NCI-H510A treated with DMSO at 0.1 percent for 48 hours (cell line): Measurements from ENCODE around the gene BEND3.
"Not testable (repeated sequence)": the region's sequence is repeated elsewhere in the genome, so short reads cannot be mapped to it uniquely, and the experiment has no call there.

Source experiments
- DNase-seq: peaks from one replicate; lab custom pipeline; 2025; lab: John Stamatoyannopoulos, UW

The BEND3 gene

DNA sequence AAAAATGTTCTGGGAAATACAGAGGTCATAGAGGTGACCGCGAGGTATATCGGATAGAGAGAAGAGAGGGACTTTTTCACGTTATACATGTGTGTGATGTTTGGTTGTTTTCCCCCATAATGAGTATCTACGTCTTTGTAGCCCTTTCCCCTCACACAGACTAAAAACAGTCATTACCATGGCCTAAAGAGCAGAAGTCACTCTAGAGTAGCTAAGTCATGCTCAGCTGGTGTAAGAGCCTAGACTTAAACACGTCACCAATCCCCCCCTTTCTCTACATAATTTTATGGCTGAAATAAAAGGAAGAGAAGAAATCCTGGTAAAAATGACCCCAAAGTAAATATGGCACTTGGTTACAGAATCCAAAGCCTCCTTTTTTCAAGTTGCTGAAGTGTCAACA is 6.0 kb upstream of the BEND3 start:
- DNase-seq: no peak

DNA sequence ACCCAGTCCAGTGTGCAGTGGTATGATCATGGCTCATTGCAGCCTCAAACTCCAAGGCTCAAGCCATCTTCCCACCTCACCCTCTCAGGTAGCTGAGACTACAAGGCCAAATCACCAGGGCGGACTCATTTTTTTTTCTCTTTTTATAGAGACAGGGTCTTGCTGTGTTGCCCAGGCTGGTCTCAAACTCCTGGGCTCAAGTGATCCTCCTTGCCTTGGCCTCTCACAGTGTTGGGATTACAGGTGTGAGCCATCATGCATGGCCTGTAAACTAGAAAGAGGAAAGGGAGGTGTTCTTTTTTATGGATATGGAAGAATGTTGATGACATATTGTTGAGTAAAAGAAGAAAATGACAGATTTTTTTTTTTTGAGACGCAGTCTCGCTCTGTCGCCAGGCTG is 5.1 kb upstream of the BEND3 start:
- no peak for DNase-seq

DNA sequence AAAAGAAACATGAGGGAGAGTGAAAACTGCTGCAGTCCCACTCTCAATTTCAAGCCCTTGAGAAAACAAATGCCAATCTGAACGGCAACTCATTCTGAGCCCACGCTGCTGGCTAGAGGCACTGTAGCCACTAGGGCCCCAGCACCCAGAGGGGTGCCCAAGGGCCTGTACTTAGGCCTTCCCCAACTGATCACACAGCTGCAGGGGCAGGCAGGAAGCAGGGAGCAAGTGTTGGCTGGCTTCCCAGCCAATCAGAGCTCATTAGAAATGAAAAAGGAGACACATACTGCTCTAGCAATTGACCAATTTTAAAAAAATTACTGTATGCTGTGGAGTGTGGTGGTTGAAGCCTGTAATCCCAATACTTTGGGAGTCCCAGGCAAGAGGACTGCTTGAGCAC is 3.7 kb upstream of the BEND3 start:
- peak; percentile 19 for DNase-seq

DNA sequence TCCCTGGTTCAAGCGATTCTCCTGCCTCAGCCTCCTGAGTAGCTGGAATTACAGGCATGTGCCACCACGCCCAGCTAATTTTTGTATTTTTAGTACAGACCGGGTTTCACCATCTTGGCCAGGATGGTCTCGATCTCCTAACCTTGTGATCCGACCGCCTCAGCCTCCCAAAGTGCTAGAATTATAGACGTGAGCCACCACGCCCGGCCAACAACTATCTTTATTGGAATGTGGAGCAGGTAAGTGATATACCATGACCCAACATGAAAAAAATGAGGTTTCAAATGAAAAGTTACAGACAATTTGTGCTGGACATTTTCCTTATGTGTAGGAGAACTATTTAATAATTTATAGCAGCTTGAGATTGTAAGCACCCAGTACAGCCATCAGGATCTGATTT is 3.2 kb upstream of the BEND3 start:
- not testable (repeated sequence) for DNase-seq

DNA sequence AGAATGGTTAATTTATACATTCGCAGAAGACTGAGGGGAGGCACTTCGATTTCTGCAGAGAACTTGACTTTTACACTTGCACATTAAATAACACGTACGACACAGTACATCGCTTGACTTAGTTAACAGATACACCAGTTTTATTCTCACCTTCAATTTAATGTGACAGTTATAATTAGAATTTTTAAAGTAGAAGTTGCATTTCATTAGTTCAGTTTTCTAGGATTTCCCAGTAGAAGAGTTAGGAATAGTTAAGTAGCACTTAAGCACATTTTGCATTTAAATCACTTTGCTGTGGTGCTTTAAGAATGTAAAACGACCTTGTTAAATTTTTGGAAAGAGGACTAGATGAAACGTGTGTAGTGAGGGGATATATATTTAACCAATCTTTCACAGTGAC is 1.6 kb upstream of the BEND3 start:
- no peak for DNase-seq

DNA sequence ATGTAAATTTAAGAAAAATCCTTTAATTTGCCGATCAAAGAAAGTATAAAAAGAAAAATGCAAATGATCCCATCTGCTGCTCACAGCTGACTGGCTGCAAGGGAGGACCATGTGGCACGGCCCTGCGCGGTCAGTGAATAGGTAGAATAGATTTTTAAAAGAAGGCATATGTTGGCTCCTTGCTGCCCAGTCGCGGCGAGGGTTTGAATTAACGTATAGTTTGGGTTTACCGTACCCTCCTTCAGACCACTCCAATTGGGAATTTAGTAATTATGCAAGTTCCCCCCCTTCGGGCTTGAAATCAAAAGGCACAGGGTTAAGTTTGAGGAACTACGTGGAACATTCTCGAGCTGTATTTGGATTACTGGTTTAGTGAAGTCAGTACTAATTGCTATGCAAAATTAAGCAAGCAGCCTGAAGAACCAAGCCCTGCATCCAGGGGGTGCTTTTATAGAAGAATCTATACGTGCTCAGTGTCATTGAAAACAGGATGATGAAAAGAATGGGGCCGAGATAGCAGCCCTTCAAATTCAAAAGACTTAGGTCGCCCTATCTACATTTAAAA is 1.1 kb upstream of the BEND3 start:
- peak; percentile 72 for DNase-seq

DNA sequence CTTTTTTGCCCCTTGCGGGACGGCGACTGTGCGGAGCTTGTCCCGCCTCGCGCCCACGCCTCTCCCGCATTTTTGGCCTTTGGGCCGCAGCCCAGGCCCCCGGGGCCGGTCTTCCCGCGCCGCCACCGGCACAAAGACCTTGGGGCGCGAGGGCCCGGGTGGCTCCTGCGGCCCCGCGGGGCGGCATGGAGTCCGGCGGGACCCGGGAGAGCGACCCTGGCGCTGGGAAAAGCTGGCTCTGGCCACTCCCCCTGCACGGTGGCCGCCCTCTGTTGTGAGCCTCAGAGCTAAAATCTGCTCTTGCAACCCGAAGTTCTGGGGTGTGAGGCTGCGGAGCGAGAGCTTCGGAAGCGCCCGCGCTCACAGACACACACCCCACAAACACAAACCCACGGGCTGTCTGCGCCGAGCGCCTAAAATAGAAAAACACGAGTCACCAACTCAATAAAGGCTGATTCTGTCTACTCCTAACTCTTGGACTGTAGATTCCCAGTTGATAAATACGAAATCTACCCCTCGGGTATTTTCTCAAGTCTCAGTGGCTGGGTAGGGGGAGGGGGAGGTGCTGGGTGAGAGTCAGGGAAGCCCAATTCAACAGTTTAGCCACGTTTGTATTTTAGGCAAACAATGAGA is 496 bp upstream of the BEND3 start:
- peak; percentile 55 for DNase-seq

DNA sequence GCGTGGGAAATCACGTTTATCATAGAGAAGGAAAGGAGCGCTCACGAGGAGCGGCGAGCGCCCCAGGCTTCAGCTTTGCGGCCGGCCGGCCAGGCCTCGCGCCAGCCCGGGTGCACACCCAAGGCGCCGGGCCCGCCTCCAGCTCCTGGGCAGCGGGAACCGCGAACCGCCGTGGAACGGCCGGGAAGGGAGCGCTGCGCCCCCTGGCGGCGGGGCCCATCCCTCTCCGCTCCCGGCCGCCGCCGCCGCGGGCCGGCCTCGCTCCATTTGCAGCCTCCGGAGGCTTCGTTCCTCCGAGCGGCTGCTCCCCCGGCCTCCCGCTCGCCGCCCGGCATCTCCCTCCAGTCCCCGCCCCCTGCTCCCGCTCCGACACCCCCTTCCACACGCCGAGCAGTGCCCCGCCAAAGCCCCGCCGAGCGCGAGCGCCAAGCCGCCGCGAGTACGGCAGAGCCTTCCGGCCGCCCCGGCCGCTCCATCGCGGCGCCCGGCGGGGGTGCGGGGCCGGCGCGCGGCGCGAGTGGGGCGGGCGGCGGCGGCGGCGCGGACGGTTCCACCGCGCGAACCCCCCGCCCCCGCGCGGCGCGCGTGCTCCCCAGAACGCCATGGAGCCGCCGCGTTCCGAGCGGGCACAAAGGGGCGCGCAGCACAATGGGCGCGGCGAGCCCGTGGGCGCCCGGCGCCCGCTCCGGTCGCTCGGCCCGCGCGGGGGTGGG is 946 bp downstream of the BEND3 start:
- peak; percentile 34 for DNase-seq

DNA sequence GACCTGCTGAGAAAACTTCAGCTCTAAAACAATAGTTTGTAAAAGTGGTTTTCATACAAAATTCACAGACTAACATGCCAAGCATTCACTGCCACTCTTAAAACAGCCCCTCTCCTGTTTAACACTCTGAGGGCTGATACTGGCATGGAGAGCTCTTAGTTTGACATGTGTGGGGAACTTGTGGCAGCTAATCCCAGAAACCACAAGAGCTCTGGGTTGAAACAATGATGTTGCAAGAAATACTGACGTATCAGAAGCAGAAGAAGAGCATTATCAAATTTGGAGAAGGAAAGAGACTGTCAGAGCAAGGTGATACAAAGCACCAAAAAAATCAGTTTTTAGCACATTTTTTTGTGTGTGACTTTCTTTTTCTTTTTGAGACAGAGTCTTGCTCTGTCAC is 5.1 kb downstream of the BEND3 start:
- no peak for DNase-seq

DNA sequence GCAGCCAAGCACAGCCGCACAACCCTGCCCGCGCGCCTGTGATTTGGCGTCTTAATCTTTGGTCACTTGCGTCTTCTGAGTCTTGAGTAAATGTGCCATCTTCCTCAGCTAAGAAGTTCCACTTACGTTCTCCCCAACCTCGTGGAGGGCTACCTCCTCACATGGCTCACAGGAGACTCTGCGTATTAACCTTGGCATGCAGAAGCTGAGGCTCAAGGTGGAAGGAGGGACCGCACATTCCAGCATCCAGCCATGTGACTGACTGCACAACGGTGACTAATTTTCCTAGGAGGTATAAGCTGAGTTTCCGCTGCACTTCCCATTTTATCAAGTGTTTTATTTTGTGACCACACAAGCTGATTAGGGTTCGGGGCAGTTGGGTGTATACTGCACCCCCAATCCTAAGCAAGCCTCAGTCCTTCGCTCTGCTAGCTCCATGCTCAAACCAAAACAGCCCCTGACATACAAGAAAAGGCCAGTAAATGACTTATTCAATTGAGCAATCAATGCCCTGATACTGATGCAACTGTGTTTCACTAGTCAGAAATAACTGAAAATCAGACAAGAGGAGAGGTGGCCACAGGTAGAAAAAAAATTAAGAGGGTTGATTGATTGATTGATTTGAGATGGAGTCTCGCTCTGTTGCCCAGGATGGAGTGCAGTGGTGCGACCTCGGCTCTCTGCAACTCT is 7.0 kb downstream of the BEND3 start:
- no peak for DNase-seq

DNA sequence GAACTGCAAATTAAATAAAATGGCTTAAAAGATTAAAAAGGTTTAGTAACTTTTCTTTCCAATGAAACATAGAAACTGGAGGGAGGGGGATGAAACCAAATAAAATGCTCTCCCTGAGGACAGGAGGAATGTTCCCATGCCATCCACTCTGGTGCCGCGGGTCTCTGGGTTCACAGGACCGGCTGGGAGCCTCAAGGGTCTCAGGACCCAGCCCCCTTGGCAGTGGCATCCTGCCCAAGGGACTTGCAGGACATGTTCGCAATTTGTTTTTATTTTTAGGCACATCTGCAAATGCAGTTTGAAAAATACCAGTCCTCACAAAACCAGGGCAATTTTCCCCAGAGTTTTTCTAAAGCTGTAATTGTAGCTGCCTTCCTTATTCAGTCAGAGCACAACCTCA is 7.5 kb downstream of the BEND3 start:
- no peak for DNase-seq

DNA sequence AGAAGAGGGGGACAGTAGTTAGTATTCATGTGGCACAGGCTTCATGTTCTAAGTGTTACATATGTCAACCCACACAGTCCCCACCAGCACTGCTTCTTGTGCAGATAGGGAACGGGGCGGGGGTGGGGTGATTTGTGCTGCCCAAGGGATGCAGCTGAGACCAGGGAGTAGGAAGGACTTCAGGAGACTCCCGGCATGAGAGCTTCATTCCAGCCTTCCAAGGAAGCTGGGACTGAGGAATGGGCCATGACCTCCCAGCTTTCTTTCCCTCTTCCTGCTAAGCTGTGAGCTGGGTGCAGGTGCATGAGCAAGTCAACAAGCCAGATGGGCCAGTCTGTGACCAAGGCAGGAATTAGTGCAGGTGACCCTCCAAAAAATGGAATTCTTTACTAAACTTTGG is 9.2 kb downstream of the BEND3 start:
- DNase-seq: no peak

DNA sequence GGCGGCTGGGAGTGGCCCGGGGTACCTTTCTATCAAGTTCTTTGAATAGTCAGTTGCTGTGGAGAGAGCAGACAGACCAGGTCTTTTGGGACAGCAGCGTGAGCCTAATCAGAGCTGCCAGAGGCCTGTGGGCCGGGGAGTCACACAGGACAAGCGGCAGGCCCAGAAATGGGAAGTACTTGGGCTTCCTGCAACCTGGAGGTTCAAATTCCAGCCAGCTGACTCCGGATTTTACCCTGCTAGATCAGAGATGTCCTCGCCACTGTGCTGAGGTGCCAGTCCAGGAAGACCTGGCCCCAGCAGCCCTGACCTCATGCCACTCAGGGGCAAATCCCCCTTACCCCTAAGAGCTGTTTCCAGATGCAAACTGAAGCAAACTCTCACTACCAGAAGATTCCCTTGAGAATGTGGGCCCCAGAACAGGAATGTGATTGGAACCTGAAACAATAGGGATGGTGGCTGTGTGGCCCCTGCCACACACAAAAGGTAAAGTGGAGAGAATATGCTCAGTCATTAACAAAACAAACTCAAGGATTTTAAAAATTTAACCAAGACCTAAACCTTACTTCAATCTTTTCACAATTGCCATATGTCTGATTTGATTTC is 9.7 kb downstream of the BEND3 start:
- DNase-seq: no peak

DNA sequence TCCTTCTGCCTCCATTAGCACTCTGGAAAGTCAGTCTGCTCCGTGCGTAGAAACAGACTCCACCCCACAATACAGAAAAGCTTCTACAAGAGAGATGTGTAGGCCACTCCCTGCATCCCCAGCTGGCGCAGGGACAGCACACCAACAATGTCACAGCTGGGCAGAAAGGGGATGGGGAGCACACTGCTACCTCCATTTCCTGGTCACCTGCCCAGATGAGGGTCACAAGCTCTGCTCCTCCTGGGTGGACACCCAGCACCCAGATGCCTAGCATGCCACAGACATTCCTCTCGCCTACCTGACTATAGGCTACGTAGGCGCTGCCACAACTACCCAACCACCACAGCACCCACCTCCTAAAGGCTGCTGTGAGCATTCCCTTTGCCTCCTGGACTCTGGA is 12.2 kb downstream of the BEND3 start:
- peak; percentile 5 for DNase-seq

DNA sequence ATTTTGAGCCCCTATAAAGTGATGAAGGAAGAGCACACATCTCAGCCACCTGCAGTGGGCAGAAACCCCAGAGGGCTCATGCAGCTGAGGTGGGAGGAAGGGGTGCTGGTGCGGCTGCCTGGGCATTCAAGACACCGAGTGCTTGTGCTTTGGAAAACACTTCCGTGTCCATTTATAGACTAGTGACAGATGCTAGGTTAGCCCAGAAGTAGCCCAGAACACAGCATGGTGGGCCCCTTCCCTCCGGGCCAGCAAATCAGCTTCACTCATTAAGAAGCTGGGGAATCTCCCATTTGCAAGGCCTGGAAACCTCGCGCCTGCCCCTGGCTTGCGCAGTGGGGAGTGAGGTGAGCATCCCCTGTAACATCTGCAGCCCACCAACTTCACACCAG is 12.9 kb downstream of the BEND3 start:
- DNase-seq: no peak

DNA sequence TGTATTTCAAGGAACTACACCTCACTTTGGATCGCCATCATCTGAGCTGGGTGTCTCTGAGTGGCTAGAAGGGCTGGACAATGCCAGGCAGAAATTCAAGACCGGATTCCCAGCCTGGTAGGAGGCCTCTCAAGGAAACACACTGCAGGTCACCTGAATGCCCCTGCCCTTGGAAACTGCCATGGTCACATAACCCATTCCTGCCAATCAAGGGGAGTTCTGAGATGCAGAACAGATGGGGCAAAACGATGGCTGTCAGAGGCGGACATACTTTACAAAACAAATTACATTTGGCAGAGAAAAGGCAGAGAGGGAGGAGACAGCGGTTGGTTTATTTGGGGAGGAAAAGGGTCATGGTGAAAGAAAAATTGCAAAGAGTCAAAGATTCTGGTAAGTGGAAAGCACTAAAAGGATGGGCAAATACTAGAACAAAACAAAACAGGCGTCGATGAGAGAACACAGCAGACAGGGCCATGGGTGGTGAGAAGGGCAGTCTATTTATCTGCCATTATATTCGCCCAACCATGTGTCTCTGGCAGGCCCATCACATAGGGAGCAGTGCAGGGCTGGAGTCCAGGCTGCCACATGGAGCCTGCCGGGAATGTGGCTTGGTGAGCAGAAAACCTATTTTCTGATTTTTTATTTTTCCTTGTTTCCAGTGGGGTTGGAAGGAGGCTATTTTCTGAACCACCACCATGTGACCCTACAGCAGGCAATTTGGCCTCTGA is 13.5 kb downstream of the BEND3 start:
- no peak for DNase-seq

DNA sequence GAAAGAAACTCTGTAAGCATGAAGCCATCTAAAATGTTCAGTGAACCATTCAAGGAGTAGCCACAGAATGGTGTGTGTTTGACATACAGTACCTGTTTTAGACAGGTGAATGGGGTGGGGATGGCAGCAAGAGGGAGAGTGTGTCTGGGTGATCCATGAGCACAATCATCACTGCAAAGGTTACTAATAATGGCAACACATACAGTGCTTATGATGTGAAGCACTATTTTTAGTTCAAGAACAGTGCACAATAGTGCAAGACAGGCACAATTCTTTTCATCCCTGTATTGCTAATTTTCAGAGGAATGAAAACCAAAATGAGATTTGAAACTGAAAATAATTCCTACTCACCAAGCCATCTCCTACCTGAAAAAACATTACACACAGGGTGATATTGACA is 14.1 kb downstream of the BEND3 start:
- no peak for DNase-seq

DNA sequence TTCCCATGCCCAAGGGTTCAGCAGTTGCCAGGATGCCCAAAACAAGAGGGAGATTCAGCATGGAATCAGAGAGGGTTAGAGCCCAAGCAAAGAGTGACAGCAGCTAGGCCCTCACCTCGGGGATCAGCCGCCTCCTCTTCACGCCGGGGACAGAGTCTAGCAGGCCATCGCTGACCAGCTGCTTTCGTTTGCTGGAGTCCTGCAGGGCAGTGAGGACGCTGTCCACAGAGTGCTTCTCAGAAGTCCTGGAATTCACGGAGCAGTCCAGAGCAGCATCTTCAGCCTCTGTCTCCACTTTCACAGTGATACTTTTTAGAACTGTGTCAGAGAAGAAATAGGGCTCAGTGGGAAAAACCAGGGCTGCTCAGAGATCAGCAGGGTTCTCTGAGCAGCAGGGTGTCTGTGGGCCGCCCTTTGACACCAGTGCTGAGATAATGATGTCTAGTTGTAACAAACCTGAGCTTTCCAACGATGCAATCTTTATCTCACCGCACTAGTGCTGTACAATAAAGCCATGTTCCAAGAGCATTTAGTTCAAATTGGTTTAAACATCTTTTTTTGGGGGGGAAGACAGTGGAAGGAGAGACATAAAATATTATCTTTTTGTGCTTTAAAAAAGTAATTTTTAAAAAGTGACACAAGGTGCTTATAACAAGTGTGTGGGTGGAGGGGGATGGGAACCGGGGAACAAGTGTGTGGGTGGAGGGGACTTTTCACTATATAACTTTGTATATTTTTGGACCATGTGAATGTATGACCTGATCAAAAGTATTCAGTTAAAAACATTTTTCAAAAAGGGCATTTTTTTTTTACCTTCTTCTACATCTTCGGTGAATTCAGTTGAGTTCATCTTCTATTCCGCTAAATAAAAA is 16.6 kb downstream of the BEND3 start:
- no peak for DNase-seq

DNA sequence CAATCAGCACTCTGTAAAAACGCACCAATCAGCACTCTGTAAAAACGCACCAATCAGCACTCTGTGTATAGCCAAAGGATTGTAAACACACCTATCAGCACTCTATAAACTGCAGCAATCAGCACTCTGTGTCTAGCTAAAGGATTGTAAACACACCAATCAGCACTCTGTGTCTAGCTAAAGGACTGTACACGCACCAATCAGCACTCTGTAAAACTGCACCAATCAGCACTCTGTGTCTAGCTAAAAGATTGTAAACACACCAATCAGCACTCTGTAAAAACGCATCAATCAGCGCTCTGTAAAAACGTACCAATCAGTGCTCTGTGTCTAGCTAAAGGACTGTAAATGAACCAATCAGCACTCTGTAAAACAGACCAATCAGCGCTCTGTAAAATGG is 30.9 kb downstream of the BEND3 start:
- DNase-seq: not testable (repeated sequence)

DNA sequence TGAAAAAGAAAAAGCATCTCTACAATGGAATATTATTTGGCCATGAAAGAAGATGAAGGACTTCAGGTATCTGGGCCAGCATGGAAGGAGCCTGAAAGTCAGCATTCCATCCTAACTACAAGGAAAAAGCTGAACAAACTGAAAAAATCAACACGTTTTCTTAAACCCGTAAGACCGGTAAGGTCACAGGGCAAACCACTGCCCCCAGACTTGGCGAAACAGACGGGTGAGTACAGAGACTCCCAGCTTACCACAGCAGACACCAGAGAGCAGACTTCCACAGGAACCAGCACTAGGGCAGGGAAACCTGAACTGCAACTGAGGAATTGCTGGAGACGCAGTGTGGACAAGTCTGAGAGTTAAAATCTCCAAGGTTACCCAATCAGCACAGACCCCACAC is 31.4 kb downstream of the BEND3 start:
- DNase-seq: no peak
